Activated naive CD8-positive, alpha-beta T cell (primary cell): ENCODE measurements around the gene OTOF.

ENCODE experiments used
- H3K27ac Mint-ChIP-seq: one replicate; pipeline ENCODE4 v1.8.0; 2021; ENCODE audit warnings: mixed read lengths
- H3K27me3 Mint-ChIP-seq: one replicate; pipeline ENCODE4 v1.8.0; 2021; ENCODE audit warnings: mixed read lengths
- H3K36me3 Mint-ChIP-seq: one replicate; pipeline ENCODE4 v1.8.0; 2021; ENCODE audit warnings: mixed read lengths
- H3K4me1 Mint-ChIP-seq: one replicate; pipeline ENCODE4 v1.8.0; 2021; ENCODE audit warnings: low read depth, mixed read lengths
- H3K4me3 Mint-ChIP-seq: one replicate; pipeline ENCODE4 v1.8.0; 2021; ENCODE audit warnings: mild to moderate bottlenecking, mixed read lengths
- H3K9me3 Mint-ChIP-seq: one replicate; pipeline ENCODE4 v1.8.0; 2021; ENCODE audit warnings: low read depth, mixed read lengths

OTOF gene

GRCh38 chr2:26479789-26480565, 2.1 kb upstream of the OTOF start:
- peaks cover 2% of the 10 kb centered on the region for H3K4me1 Mint-ChIP-seq
- no peak overlapping the region for H3K27ac Mint-ChIP-seq
- no peaks in the 10 kb centered on the region for H3K36me3 Mint-ChIP-seq
- H3K4me3 Mint-ChIP-seq, result no peak overlapping the region
- H3K27me3 Mint-ChIP-seq, result no peaks in the 10 kb centered on the region
- no peaks in the 10 kb centered on the region for H3K9me3 Mint-ChIP-seq

- no peak overlapping the region for H3K27ac Mint-ChIP-seq
- H3K4me1 Mint-ChIP-seq, result peaks cover 2% of the 10 kb centered on the region
- H3K36me3 Mint-ChIP-seq, result no peaks in the 10 kb centered on the region
- no peaks in the 10 kb centered on the region for H3K9me3 Mint-ChIP-seq
- H3K27me3 Mint-ChIP-seq, result no peaks in the 10 kb centered on the region
- no peak overlapping the region for H3K4me3 Mint-ChIP-seq
Measured at GRCh38 chr2:26479131-26479788, 1.3 kb upstream of the OTOF start.

DNA sequence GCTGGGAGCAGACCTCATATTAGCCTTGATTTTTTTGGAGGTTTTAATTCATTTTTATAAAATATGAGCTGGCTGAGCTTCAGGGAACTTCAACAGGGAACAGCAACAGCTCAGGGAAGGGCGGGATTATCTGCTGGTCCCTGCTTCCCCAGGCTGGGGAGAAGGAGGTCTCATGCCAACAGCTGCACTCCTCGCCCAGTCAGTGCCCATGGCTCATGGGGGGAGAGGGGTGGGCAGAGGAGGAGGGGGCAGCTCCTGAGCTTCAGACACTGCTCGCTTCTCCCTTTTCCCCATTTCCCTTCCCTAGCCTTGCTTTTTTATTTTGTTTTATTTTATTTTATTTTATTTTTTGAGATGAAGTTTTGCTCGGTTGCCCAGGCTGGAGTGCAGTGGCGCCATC, 442 bp upstream of the OTOF start:
- no peak overlapping the region for H3K27ac Mint-ChIP-seq
- H3K4me3 Mint-ChIP-seq, result no peak overlapping the region
- no peaks in the 10 kb centered on the region for H3K9me3 Mint-ChIP-seq
- H3K4me1 Mint-ChIP-seq, result peaks cover 2% of the 10 kb centered on the region
- H3K27me3 Mint-ChIP-seq, result no peaks in the 10 kb centered on the region
- no peaks in the 10 kb centered on the region for H3K36me3 Mint-ChIP-seq

- H3K4me1 Mint-ChIP-seq, result peaks cover 2% of the 10 kb centered on the region
- H3K27ac Mint-ChIP-seq, result no peak overlapping the region
- no peak overlapping the region for H3K4me3 Mint-ChIP-seq
- H3K27me3 Mint-ChIP-seq, result no peaks in the 10 kb centered on the region
- no peaks in the 10 kb centered on the region for H3K36me3 Mint-ChIP-seq
- H3K9me3 Mint-ChIP-seq, result no peaks in the 10 kb centered on the region
Measured at GRCh38 chr2:26477126-26477910, 606 bp downstream of the OTOF start.

- Mint-ChIP-seq H3K4me3 (no peak overlapping the region), H3K27ac (no peak overlapping the region), H3K9me3 (no peaks in the 10 kb centered on the region), H3K4me1 (peaks cover 2% of the 10 kb centered on the region), H3K27me3 (no peaks in the 10 kb centered on the region), H3K36me3 (no peaks in the 10 kb centered on the region)
Measured at GRCh38 chr2:26475832-26476501, 2.0 kb downstream of the OTOF start.

DNA sequence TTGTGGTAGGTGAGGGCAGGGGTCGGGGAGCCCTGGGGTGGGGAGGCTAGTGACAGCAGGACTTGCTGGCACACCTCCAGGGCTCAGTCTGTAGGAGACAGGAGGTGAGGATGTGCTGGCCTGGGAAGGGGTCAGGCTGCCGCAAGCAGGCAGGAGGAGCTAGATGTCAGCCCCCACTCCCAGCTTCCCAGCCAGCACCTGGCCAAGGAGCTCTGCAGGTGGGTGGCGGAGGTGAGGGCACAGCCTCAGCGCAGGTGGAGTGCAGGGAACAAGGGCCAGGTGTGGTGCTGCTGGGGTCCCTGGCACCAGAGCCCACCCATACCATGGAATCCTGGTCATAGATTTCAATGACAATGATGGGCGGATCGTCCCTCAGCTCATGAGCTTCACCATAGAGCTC, 2.9 kb downstream of the OTOF start:
- H3K4me3 Mint-ChIP-seq, result no peak overlapping the region
- no peaks in the 10 kb centered on the region for H3K36me3 Mint-ChIP-seq
- H3K27me3 Mint-ChIP-seq, result no peaks in the 10 kb centered on the region

GRCh38 chr2:26474261-26474785, 3.6 kb downstream of the OTOF start:
- H3K4me3 Mint-ChIP-seq, result no peak overlapping the region
- peaks cover 7% of the 10 kb centered on the region for H3K9me3 Mint-ChIP-seq
- H3K4me1 Mint-ChIP-seq, result peaks cover 2% of the 10 kb centered on the region
- no peak overlapping the region for H3K27ac Mint-ChIP-seq
- no peaks in the 10 kb centered on the region for H3K27me3 Mint-ChIP-seq
- no peaks in the 10 kb centered on the region for H3K36me3 Mint-ChIP-seq

More for the DNA sequence above, 2.9 kb downstream of the OTOF start:
- Mint-ChIP-seq H3K27ac (no peak overlapping the region), H3K4me1 (peaks cover 2% of the 10 kb centered on the region), H3K9me3 (peaks cover 2% of the 10 kb centered on the region)

GRCh38 chr2:26473796-26474195, 4.1 kb downstream of the OTOF start:
- Mint-ChIP-seq H3K27me3 (no peaks in the 10 kb centered on the region), H3K4me1 (peaks cover 2% of the 10 kb centered on the region), H3K27ac (no peak overlapping the region), H3K9me3 (peaks cover 11% of the 10 kb centered on the region), H3K36me3 (no peaks in the 10 kb centered on the region), H3K4me3 (no peak overlapping the region)

GRCh38 chr2:26472821-26473655, 4.9 kb downstream of the OTOF start:
- no peaks in the 10 kb centered on the region for H3K27me3 Mint-ChIP-seq
- H3K4me1 Mint-ChIP-seq, result peaks cover 2% of the 10 kb centered on the region
- H3K9me3 Mint-ChIP-seq, result peaks cover 11% of the 10 kb centered on the region
- no peak overlapping the region for H3K4me3 Mint-ChIP-seq
- H3K27ac Mint-ChIP-seq, result no peak overlapping the region
- no peaks in the 10 kb centered on the region for H3K36me3 Mint-ChIP-seq

DNA sequence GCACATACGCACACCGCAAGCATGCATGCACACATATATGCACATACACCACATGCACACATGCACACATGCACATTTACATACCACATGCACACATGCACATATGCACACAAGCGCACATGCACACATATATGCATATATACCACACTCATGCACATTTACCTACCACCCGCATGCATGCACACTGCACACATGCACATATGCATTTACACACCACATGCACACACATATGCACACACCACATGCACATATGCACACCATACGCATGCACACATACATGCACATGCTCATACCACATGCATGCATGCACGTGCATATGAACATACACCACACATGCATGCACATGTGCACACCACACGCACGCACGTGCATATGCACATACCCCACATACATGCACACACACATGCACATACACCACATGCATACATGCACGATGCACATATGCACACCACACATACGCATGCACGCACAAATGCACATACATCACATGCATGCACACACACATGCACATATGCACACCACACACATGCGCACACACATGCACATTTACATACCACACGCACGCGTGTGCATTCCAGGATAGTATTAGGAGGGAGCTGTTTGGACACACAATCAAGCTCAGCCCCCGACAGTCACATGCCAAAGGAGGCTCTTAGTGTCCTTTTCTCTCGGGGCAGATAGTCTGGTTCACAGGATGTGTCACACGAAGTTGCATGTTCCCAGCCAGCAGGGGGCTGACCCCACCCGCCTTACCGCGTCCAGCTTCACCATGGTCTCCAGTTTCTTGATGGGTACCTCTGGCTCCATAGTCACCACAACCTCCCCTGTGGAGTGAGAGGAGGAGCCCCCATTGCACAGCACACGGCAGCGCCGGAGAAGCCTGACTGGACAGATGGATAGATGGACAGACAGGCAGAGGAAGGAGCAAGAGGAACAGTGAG, 5.9 kb downstream of the OTOF start:
- H3K4me1 Mint-ChIP-seq, result no peaks in the 10 kb centered on the region
- peaks cover 11% of the 10 kb centered on the region for H3K9me3 Mint-ChIP-seq
- H3K27me3 Mint-ChIP-seq, result no peaks in the 10 kb centered on the region
- no peaks in the 10 kb centered on the region for H3K36me3 Mint-ChIP-seq
- H3K4me3 Mint-ChIP-seq, result no peak overlapping the region
- no peak overlapping the region for H3K27ac Mint-ChIP-seq

GRCh38 chr2:26471289-26471688, 6.6 kb downstream of the OTOF start:
- no peaks in the 10 kb centered on the region for H3K4me1 Mint-ChIP-seq
- H3K27me3 Mint-ChIP-seq, result no peaks in the 10 kb centered on the region
- H3K9me3 Mint-ChIP-seq, result peaks cover 11% of the 10 kb centered on the region
- H3K27ac Mint-ChIP-seq, result no peak overlapping the region
- no peak overlapping the region for H3K4me3 Mint-ChIP-seq
- no peaks in the 10 kb centered on the region for H3K36me3 Mint-ChIP-seq

GRCh38 chr2:26470601-26471260, 7.2 kb downstream of the OTOF start:
- H3K27ac Mint-ChIP-seq, result no peak overlapping the region

DNA sequence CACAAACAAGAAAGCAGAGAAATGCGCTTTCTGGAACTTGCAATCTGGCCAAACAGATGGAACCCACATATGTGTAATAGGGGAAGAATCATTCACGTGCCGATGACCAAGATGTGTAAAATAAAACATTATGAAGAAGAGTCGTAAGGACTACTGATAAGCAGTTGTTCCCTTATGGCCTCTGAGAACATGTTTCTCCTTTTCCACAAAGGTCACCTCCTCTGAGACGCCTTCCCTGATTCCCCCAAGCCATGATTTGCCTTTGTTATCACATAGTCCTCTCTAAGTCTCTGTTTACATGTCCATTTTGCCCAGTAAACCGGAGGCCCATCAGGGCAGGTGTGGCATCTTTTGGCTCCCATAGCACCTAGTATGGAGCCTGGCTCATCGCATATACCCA, 8.0 kb downstream of the OTOF start:
- Mint-ChIP-seq H3K4me1 (no peaks in the 10 kb centered on the region), H3K36me3 (no peaks in the 10 kb centered on the region), H3K4me3 (no peak overlapping the region), H3K27ac (no peak overlapping the region), H3K9me3 (peaks cover 11% of the 10 kb centered on the region), H3K27me3 (no peaks in the 10 kb centered on the region)

More at GRCh38 chr2:26470601-26471260, 7.2 kb downstream of the OTOF start:
- Mint-ChIP-seq H3K36me3 (no peaks in the 10 kb centered on the region), H3K4me3 (no peak overlapping the region), H3K27me3 (no peaks in the 10 kb centered on the region), H3K4me1 (no peaks in the 10 kb centered on the region), H3K9me3 (peaks cover 11% of the 10 kb centered on the region)
